Astrocyte (in vitro differentiated cells and primary cell): ENCODE measurements around the gene TMEM108. TPM values are rescaled to one million over a fixed set of nuclear protein-coding genes. Genes with fewer than 3 reads are reported as not detected.

ENCODE experiments used
- DNase-seq: peaks from one replicate; pipeline ENCODE4 v3.0.0-alpha.2; 2010; ENCODE audit warnings: low read depth
- FAIRE-seq: peaks from 2 replicates; lab custom pipeline; 2011; peaks lifted over from hg19 to GRCh38; lab: Jason Lieb, UNC
- H2AFZ ChIP-seq: 2 replicates; pipeline ENCODE4 v1.6.0; 2012; ENCODE audit warnings: low read depth, low read length, inconsistent platforms
- H3K27ac ChIP-seq: 2 replicates; pipeline ENCODE4 v1.5.1; 2011; ENCODE audit warnings: low read depth, low read length, inconsistent platforms
- H3K27me3 ChIP-seq: 2 replicates; pipeline ENCODE4 v1.6.0; 2011; ENCODE audit warnings: low read length, inconsistent platforms; ENCODE audit not compliant: insufficient read depth
- H3K36me3 ChIP-seq: 2 replicates; pipeline ENCODE4 v1.5.1; 2011; ENCODE audit warnings: low read length, inconsistent platforms; ENCODE audit not compliant: insufficient read depth
- H3K4me1 ChIP-seq: 2 replicates; pipeline ENCODE4 v1.5.1; 2011; ENCODE audit warnings: low read length, inconsistent platforms; ENCODE audit not compliant: insufficient read depth
- H3K4me2 ChIP-seq: 2 replicates; pipeline ENCODE4 v1.6.0; 2012; ENCODE audit warnings: low read length, inconsistent platforms
- H3K4me3 ChIP-seq: 2 replicates; pipeline ENCODE4 v1.5.1; 2011; ENCODE audit warnings: low read depth, mild to moderate bottlenecking, low read length, inconsistent platforms; ENCODE audit not compliant: insufficient read depth
- H3K79me2 ChIP-seq: 2 replicates; pipeline ENCODE4 v1.6.0; 2012; ENCODE audit warnings: mild to moderate bottlenecking, low read length, inconsistent platforms; ENCODE audit not compliant: insufficient read depth
- H3K9ac ChIP-seq: 2 replicates; pipeline ENCODE4 v1.6.0; 2012; ENCODE audit warnings: mild to moderate bottlenecking, low read length, inconsistent platforms
- H3K9me3 ChIP-seq: 2 replicates; pipeline ENCODE4 v1.5.1; 2012; ENCODE audit warnings: low read depth, mild to moderate bottlenecking, low read length, inconsistent platforms; ENCODE audit not compliant: insufficient read depth
- H4K20me1 ChIP-seq: 2 replicates; pipeline ENCODE4 v1.6.0; 2012; ENCODE audit warnings: low read length, inconsistent platforms; ENCODE audit not compliant: insufficient read depth
- H3K27ac Mint-ChIP-seq: one replicate; pipeline ENCODE4 v1.8.0; 2021; ENCODE audit warnings: mild to moderate bottlenecking, mixed read lengths; ENCODE audit not compliant: unreplicated experiment
- H3K27me3 Mint-ChIP-seq: one replicate; pipeline ENCODE4 v1.8.0; 2021; ENCODE audit warnings: low read depth, mixed read lengths; ENCODE audit not compliant: unreplicated experiment
- H3K36me3 Mint-ChIP-seq: one replicate; pipeline ENCODE4 v1.8.0; 2021; ENCODE audit warnings: low read depth, mixed read lengths; ENCODE audit not compliant: unreplicated experiment
- H3K4me1 Mint-ChIP-seq: one replicate; pipeline ENCODE4 v1.8.0; 2021; ENCODE audit warnings: low read depth, mixed read lengths; ENCODE audit not compliant: unreplicated experiment
- H3K4me3 Mint-ChIP-seq: one replicate; pipeline ENCODE4 v1.8.0; 2021; ENCODE audit warnings: mild to moderate bottlenecking, moderate library complexity, mixed read lengths; ENCODE audit not compliant: unreplicated experiment
- H3K9me3 Mint-ChIP-seq: one replicate; pipeline ENCODE4 v1.8.0; 2021; ENCODE audit warnings: mild to moderate bottlenecking, mixed read lengths; ENCODE audit not compliant: unreplicated experiment
- CTCF ChIP-seq: IDR thresholded peaks from 2 replicates; pipeline ENCODE4 v1.5.1; 2011; ENCODE audit warnings: low read depth, mild to moderate bottlenecking, inconsistent platforms, low read length, moderate library complexity; ENCODE audit not compliant: insufficient read depth
- EZH2 ChIP-seq: IDR thresholded peaks from 2 replicates; pipeline ENCODE4 v1.6.1; 2012; ENCODE audit warnings: mild to moderate bottlenecking, low read length, inconsistent platforms; ENCODE audit not compliant: insufficient read depth
- total RNA-seq: library from RNA; stranded (reverse); gene quantifications from 2 replicates; pipeline ENCODE4 v1.2.1, GENCODE V29; 2021

TMEM108 gene
- total RNA-seq, 1 donor from 2014 or later: 5.6 TPM

DNA sequence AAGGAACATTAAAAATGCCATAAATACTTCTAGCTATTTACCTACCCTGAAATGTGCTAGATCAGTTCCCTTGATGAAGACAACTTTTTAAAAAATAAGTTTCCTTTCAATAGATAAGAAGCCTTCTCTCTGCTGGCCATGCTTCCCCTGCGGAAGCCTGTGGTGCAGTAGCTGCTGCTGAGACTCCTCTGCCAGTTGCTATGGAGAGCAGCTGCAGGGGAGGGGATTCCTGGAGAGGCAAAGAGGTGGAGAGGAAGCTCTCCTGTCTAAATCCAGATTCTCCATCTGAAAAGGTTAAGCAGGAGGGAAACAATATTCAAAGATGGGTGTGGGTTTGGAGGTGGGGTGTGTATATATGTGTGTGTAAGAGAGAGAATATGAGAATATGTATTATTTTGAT is 291.9 kb downstream of the TMEM108 start:
- H3K79me2 ChIP-seq: no peaks in the 10 kb centered on the region
- FAIRE-seq: no peak
- H3K36me3 Mint-ChIP-seq: no peaks in the 10 kb centered on the region
- no peak overlapping the region for H3K27ac ChIP-seq
- no peak overlapping the region for H3K27ac Mint-ChIP-seq
- no peak overlapping the region for H3K9ac ChIP-seq
- TF ChIP-seq EZH2 (no peak), CTCF (no peak)
- no peak overlapping the region for H3K4me2 ChIP-seq
- H3K9me3 Mint-ChIP-seq: no peaks in the 10 kb centered on the region
- no peaks in the 10 kb centered on the region for H3K9me3 ChIP-seq
- H3K4me3 Mint-ChIP-seq: no peak overlapping the region
- H3K27me3 Mint-ChIP-seq: no peaks in the 10 kb centered on the region
- H4K20me1 ChIP-seq: no peaks in the 10 kb centered on the region
- no peaks in the 10 kb centered on the region for H3K36me3 ChIP-seq
- H2AFZ ChIP-seq: no peak overlapping the region
- H3K4me1 ChIP-seq: no peaks in the 10 kb centered on the region
- H3K4me1 Mint-ChIP-seq: peaks cover 6% of the 10 kb centered on the region
- no peak overlapping the region for H3K4me3 ChIP-seq
- H3K27me3 ChIP-seq: no peaks in the 10 kb centered on the region
- DNase-seq: no peak

GRCh38 chr3:133330522-133330921 is 292.3 kb downstream of the TMEM108 start:
- Histone ChIP-seq H3K79me2 (no peaks in the 10 kb centered on the region), H2AFZ (no peak overlapping the region), H3K27me3 (no peaks in the 10 kb centered on the region), H3K36me3 (no peaks in the 10 kb centered on the region), H3K9me3 (no peaks in the 10 kb centered on the region), H3K4me3 (no peak overlapping the region), H3K4me1 (no peaks in the 10 kb centered on the region), H4K20me1 (no peaks in the 10 kb centered on the region), H3K27ac (no peak overlapping the region), H3K4me2 (no peak overlapping the region), H3K9ac (no peak overlapping the region)
- FAIRE-seq (no peak), DNase-seq (no peak)
- no peak overlapping the region for H3K4me3 Mint-ChIP-seq
- no peaks in the 10 kb centered on the region for H3K36me3 Mint-ChIP-seq
- H3K9me3 Mint-ChIP-seq: no peaks in the 10 kb centered on the region
- no peak for TF ChIP-seq EZH2
- no peak for TF ChIP-seq CTCF
- H3K27me3 Mint-ChIP-seq: no peaks in the 10 kb centered on the region
- no peak overlapping the region for H3K27ac Mint-ChIP-seq
- H3K4me1 Mint-ChIP-seq: peaks cover 6% of the 10 kb centered on the region

- Mint-ChIP-seq H3K9me3 (peaks cover 4% of the 10 kb centered on the region), H3K36me3 (no peaks in the 10 kb centered on the region), H3K4me1 (no peaks in the 10 kb centered on the region), H3K4me3 (no peak overlapping the region), H3K27me3 (no peaks in the 10 kb centered on the region), H3K27ac (no peak overlapping the region)
- Histone ChIP-seq H3K27me3 (peaks cover 2% of the 10 kb centered on the region), H2AFZ (no peak overlapping the region), H3K36me3 (no peaks in the 10 kb centered on the region), H3K4me1 (no peaks in the 10 kb centered on the region), H3K27ac (no peak overlapping the region), H3K9ac (no peak overlapping the region), H3K4me3 (no peak overlapping the region), H3K79me2 (no peaks in the 10 kb centered on the region), H4K20me1 (no peaks in the 10 kb centered on the region), H3K9me3 (no peaks in the 10 kb centered on the region), H3K4me2 (no peak overlapping the region)
- FAIRE-seq (no peak), DNase-seq (no peak)
- TF ChIP-seq EZH2 (no peak), CTCF (no peak)
These were observed 316.5 kb downstream of the TMEM108 start for GRCh38 chr3:133354721-133355120.
